ENCODE data around the gene RIC8B.

The RIC8B gene

DNA sequence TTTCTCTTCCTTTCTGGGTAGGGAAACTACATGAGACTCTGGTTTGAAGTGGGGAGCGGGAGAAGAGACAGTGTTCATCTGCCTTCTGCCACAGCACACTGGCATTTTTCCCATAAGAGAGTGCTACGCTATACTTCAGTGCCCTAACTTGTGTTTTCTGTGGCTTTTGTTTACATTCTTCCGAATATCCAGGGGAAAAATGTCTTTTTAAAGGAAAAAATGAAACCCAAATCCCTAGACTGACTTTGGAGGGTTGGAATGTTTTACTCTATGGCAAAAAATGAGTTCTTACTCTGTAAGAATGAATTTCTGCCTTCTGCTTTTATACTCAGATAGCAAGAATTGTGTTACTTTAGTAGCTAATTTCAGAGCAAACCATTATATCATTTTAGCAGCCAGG lies 93.2 kb downstream of the RIC8B start:
- TF ChIP-seq REST (IDR thresholded peaks at IDR 0.05; ENCODE audit: insufficient read depth in 1 of 2, low read depth in 2 of 2, low read length in 2 of 2) = no peak
- no peak for TF ChIP-seq TAF1 (IDR thresholded peaks at IDR 0.05; ENCODE audit: borderline replicate concordance, insufficient read depth, low read length)
- no peak for TF ChIP-seq SIN3A (IDR thresholded peaks at IDR 0.05; ENCODE audit: borderline replicate concordance, insufficient read depth, low read length)
- no peak for TF ChIP-seq POLR2AphosphoS5 (IDR thresholded peaks at IDR 0.05; ENCODE audit: low read depth, low read length)
- TF ChIP-seq FOXP2 (optimal IDR thresholded peaks at IDR 0.05; ENCODE audit: borderline replicate concordance, extremely low read depth, extremely low read length, insufficient read depth) = no peak

DNA sequence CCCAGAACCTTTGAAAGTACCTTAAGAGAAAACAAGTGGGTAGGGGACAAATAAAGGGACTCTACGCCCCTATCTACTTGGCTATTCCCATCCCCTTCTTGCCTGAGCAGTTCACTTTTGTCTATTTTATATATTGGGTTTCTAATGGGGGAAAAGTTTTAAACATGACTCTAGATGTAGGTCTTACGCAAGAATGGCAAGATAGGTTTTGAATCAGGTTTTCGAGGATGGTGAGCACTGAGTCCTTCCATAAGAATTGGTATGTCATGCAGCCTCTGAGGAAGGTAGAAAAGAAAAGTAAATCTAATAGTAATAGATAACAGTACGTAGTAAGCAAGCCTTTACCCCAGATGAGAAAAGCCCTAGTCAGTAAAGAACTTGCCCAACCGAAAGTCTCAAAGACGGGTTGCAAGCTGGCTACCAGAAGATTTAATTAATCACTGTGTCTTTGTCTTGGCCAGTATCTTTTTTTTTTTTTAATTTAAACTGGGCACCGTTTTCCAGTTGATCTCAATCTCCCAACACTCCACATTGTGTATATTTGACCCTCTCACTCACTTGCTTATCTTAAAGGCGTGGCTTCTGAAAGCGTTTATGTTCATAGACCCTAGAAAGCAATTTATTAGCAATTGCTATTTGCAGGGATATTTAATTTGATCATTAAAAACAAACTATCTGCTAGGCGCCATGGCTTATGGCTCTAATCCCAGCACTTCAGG lies 94.7 kb downstream of the RIC8B start:
- no peak for TF ChIP-seq FOXP2 (optimal IDR thresholded peaks at IDR 0.05; ENCODE audit: borderline replicate concordance, extremely low read depth, extremely low read length, insufficient read depth)
- no peak for TF ChIP-seq TAF1 (IDR thresholded peaks at IDR 0.05; ENCODE audit: borderline replicate concordance, insufficient read depth, low read length)
- TF ChIP-seq SIN3A (IDR thresholded peaks at IDR 0.05; ENCODE audit: borderline replicate concordance, insufficient read depth, low read length) = no peak
- no peak for TF ChIP-seq POLR2AphosphoS5 (IDR thresholded peaks at IDR 0.05; ENCODE audit: low read depth, low read length)
- TF ChIP-seq REST (IDR thresholded peaks at IDR 0.05; ENCODE audit: insufficient read depth in 1 of 2, low read depth in 2 of 2, low read length in 2 of 2) = no peak

DNA sequence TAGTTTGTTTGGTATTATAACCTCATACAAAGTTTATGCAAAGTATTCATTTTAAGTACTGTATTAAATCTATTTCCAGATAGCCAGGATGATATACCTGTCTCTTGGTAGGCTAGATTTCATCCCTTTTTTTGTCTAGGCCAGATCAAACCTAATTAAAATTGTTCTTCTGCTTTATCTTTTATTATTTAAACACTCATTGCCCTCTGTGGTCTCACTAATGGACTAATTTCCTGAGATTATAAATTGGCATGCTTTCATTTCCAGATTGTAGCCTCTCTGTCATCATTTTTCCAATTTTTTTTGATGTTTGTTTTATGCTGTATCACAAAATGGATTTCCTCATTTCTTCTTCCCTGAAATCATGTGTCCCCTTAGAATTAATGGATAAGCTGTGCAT lies 95.6 kb downstream of the RIC8B start:
- TF ChIP-seq FOXP2 (optimal IDR thresholded peaks at IDR 0.05; ENCODE audit: borderline replicate concordance, extremely low read depth, extremely low read length, insufficient read depth) (no peak), SIN3A (IDR thresholded peaks at IDR 0.05; ENCODE audit: borderline replicate concordance, insufficient read depth, low read length) (no peak), TAF1 (IDR thresholded peaks at IDR 0.05; ENCODE audit: borderline replicate concordance, insufficient read depth, low read length) (no peak), REST (IDR thresholded peaks at IDR 0.05; ENCODE audit: insufficient read depth in 1 of 2, low read depth in 2 of 2, low read length in 2 of 2) (no peak), POLR2AphosphoS5 (IDR thresholded peaks at IDR 0.05; ENCODE audit: low read depth, low read length) (no peak)

GRCh38 chr12:106871477-106871876 lies 97.0 kb downstream of the RIC8B start:
- TF ChIP-seq FOXP2 (optimal IDR thresholded peaks at IDR 0.05; ENCODE audit: borderline replicate concordance, extremely low read depth, extremely low read length, insufficient read depth) = no peak
- no peak for TF ChIP-seq REST (IDR thresholded peaks at IDR 0.05; ENCODE audit: insufficient read depth in 1 of 2, low read depth in 2 of 2, low read length in 2 of 2)
- TF ChIP-seq POLR2AphosphoS5 (IDR thresholded peaks at IDR 0.05; ENCODE audit: low read depth, low read length) = no peak
- TF ChIP-seq SIN3A (IDR thresholded peaks at IDR 0.05; ENCODE audit: borderline replicate concordance, insufficient read depth, low read length) = no peak
- no peak for TF ChIP-seq TAF1 (IDR thresholded peaks at IDR 0.05; ENCODE audit: borderline replicate concordance, insufficient read depth, low read length)
